Measurements from ENCODE around the gene ERAP2.

DNA sequence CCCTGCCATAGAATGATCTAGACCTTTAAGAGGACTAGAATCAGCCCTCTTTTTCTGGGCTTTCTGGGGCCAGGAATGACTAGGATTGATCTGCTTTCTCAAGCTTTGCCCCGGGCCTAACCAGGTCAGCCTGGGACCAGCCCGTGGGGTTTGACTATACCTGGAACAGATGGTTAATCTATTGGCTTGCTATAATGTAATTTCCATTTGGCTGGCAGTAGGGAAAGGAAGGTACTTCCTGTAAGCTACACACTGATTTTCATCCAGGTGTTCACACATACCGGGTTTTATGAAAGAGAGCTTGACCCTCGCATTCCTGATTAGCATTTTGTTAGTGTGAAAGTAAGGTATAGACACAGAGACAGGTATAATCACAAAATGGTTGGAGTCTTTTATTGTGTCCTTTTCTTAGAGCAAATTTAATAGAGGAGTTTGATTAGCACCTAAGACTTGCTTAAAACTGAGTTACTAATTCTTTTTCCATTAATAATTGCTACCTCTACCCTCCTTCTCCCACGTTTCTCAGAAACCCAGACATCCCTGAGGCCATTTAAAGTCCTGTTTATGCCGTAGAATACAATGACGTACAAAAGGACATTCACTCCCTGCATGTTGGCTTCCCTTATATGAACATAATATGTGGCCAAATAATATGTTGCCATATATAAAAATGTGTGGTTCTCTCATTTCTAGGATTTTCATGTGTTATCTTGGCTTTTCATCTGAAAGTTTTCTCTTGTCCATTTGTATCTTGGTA, 76.9 kb downstream of the ERAP2 start:
- TF ChIP-seq YY1 (IDR thresholded peaks at IDR 0.05; ENCODE audit: insufficient read depth, insufficient read length) (no peak), ZNF274 (IDR thresholded peaks at IDR 0.05; ENCODE audit: low read depth, low read length) (no peak), SUZ12 (IDR thresholded peaks at IDR 0.05; ENCODE audit: extremely low read depth, insufficient read depth, insufficient read length) (no peak)
